HG02623 (cell line): ENCODE data around the gene RANBP3.
"Not testable (repeated sequence)": the region's sequence is repeated elsewhere in the genome, so short reads cannot be mapped to it uniquely, and the experiment has no call there.

Source experiments
- ATAC-seq: cut with Tn5 transposase; IDR thresholded peaks from one replicate; pipeline ENCODE4 v1.9.1; 2021; ENCODE audit warnings: moderate library complexity; ENCODE audit not compliant: unreplicated experiment

Gene RANBP3

GRCh38 chr19:5987077-5987818 is 9.3 kb upstream of the RANBP3 start:
- ATAC-seq, result no peak

GRCh38 chr19:5985837-5986236 is 7.9 kb upstream of the RANBP3 start:
- ATAC-seq, result not testable (repeated sequence)

- no peak for ATAC-seq
Measured at GRCh38 chr19:5985098-5985783, 7.3 kb upstream of the RANBP3 start.

GRCh38 chr19:5984600-5984999 is 6.7 kb upstream of the RANBP3 start:
- no peak for ATAC-seq

- no peak for ATAC-seq
Measured at GRCh38 chr19:5983367-5983955, 5.5 kb upstream of the RANBP3 start.

GRCh38 chr19:5978606-5979552 is 939 bp upstream of the RANBP3 start:
- ATAC-seq, result no peak

GRCh38 chr19:5977222-5977784 is 637 bp downstream of the RANBP3 start:
- ATAC-seq, result no peak

- ATAC-seq, result no peak
Measured at GRCh38 chr19:5976768-5977167, 1.2 kb downstream of the RANBP3 start.

GRCh38 chr19:5975388-5975728 is 2.6 kb downstream of the RANBP3 start:
- no peak for ATAC-seq

GRCh38 chr19:5974721-5975387 is 3.1 kb downstream of the RANBP3 start:
- no peak for ATAC-seq

- no peak for ATAC-seq
Measured at GRCh38 chr19:5973867-5974635, 3.9 kb downstream of the RANBP3 start.

- ATAC-seq, result no peak
Measured at GRCh38 chr19:5973376-5973775, 4.6 kb downstream of the RANBP3 start.

- ATAC-seq, result no peak
Measured at GRCh38 chr19:5972355-5972731, 5.6 kb downstream of the RANBP3 start.

- no peak for ATAC-seq
Measured at GRCh38 chr19:5971714-5972354, 6.1 kb downstream of the RANBP3 start.

- ATAC-seq, result no peak
Measured at GRCh38 chr19:5969476-5969875, 8.5 kb downstream of the RANBP3 start.

GRCh38 chr19:5968431-5969373 is 9.2 kb downstream of the RANBP3 start:
- no peak for ATAC-seq

- ATAC-seq, result no peak
Measured at GRCh38 chr19:5967994-5968430, 9.9 kb downstream of the RANBP3 start.

GRCh38 chr19:5967571-5967970 is 10.4 kb downstream of the RANBP3 start:
- ATAC-seq, result no peak
